ENCODE measurements around the gene GALNT17.

GALNT17 gene

DNA sequence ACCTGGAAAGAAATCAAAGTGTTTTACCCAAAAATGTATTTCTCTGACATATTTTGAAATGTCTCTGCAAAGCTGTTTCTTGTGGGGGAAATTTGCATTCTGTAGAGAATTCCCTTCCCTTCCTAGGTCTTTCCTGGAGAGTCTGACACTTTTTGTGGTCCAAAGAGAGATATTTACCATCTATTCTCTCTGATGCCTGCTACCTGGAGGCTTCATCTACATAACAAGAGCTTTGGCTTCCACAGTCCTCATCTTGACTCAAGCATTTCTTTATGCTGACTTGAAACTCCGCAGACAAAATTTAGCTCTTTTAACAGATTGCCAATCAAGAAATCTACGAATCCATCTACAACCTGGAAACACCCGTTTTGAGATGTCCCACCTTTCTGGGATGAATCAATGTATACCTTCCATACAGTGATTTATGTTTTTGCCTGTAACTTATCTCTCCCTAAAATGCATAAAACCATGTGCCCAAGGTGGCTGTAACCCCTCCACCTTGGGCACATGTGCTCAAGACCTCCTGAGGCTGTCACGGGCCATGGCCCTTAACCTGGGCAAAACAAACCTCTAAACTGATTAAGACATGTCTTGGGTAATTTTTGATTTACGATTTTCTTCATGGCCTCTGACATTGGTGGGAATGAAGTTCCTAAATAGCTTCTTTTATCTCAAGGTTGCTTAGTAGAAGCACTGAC lies 334.7 kb downstream of the GALNT17 start:
- DNase-seq = no peak

DNA sequence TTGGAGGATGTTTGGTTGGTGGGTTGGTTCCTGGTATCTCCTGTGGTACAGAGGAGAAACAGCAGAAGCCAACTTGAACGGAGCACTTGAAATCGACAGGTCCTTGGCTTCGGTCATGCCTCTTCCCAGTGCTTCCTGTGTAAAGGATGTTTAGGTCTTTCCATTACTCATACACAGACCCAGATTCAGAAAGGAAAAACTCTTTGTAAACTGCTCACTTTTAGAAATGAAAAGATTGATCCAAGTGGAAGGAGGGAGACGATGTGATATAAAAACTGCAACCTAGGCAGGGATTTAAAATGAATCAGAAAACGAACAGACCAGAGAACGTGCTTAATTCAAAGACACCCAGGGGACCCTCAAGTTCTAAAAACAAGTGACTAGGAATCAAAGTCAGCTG lies 338.4 kb downstream of the GALNT17 start:
- no peak for DNase-seq

DNA sequence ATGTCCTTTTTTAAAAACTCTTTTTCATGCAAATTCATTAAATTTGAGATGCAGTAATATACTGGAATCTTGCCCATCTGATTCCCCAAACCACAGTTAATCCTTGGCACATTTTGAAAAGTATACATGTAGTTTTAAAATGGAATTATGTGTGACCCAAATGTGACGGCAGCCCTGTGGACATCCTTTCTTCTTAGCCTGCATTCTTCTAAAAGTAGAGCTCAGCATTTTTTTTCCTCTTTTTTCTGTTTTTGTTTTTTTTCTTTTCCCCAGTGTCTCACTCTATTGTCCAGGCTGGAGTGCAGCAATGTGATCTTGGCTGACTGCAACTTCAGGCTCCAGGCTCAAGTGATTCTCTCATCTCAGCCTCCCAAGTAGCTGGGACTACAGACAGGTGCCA lies 338.9 kb downstream of the GALNT17 start:
- no peak for DNase-seq

DNA sequence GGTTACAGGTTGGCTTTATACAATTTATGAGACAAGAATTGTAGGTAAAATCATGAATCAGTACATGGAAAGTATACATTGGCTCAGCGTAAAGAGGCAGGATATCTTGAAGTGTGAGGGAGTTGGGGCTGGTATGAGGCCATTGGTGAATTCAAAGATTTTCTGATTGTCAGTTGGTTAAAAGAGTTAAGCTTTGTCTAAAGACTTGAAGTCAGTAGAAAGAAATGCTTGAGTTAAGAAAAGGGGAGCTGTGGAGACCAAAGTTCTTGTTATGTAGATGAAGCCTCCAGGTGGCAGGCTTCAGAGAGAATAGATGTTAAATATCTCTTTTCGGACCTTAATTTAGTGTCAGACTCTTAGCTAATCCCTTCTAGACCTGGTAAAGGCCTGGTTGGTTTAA lies 341.0 kb downstream of the GALNT17 start:
- no peak for DNase-seq

DNA sequence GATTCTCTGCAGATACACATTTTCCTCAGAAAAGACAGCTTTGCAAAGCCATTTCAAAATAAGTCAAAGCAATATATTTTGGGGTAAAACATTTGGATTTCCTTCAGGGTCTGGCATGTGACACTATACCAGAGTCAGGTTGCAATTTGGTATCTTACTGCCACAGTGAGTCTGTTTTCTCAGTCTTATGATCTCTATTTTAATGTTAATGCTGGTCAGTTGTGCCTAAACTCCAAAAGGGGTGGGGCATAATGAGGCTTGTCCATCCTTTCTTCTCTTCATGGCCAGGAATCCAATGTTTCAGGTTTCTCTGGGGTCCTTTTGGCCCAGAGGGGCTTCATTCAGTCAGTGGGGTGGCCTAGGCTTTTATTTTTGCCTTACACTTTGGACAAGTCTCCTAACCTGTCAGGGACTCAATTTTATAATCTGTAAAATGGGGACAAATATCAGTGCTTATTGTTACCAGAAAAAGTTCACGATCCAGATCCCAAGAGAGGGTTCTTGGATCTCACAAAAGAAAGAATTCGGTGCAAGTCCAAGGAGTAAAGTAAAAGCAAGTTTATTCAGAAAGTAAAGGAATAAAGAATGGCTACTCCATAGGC lies 341.5 kb downstream of the GALNT17 start:
- no peak for DNase-seq

DNA sequence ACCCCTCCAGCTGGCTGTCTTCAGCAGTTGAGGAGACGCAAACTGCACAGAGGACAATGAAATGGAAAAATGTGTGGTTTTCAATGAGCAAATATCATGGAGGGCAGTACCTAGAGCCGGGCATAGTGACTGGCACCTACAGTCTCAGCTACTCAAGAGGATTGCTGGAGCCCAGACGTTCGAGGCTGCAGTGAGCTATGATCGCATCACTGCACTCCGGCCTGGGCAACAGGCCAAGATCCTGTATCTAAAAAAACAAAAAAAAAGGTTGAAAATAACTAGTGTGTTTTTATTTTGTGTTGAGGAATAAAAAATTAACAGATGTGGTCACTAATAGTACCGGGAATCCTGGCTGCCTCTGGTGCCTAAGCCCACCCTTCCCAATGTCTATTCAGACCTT lies 345.5 kb downstream of the GALNT17 start:
- DNase-seq = no peak

DNA sequence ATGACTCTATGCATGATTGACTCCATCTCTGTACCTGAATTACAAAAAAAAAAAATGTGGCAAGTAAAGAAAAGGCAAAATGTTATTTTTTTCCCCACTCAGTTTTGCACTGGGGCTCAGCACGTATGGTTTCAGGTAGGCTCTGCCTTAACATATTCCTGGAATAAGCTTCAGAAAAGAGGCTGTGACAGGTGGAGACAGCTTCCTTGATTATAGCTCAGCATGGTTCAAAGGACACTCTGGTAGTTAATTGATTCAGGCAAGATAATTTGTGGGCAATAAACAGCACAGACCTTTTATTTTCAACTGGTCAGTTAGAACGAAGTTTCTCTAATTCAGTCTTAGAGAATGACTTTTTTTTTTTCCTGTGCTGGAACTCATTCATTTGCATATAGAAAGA lies 347.3 kb downstream of the GALNT17 start:
- no peak for DNase-seq

DNA sequence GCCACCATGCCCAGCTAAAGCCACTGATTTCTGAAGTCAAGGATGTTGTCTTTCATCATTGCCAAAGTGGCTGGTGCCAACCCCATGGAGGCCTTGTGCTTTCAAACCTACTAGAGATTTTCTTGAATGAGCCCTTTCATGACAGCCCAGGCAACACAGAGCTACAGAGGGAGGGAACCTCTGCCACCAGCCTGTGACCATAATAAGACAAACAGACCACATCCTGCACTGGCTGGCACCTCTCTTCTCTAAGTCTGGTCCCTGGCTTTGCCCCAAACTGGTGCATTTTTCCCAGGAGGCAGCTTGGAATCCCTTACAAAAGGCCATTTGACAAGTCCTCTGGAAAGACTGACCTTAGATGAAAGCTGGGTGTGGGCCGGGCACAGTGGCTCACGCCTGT lies 348.8 kb downstream of the GALNT17 start:
- DNase-seq = no peak

DNA sequence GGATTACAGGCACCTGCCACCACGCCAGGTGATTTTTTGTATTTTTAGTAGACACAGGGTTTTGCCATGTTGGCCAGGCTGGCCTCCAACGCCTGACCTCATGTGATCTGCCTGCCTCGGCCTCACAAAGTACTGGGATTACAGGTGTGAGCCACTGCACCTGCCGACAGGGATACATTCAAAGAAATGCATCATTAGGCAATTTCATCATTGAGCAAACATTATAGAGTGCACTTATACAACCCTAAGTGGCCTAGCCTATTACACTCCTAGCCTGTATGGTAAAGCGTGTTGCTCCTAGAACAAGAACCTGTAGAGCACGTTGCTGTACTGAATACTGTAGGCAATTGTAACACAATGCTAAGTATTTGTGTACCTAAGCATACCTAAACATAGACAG lies 350.3 kb downstream of the GALNT17 start:
- no peak for DNase-seq

DNA sequence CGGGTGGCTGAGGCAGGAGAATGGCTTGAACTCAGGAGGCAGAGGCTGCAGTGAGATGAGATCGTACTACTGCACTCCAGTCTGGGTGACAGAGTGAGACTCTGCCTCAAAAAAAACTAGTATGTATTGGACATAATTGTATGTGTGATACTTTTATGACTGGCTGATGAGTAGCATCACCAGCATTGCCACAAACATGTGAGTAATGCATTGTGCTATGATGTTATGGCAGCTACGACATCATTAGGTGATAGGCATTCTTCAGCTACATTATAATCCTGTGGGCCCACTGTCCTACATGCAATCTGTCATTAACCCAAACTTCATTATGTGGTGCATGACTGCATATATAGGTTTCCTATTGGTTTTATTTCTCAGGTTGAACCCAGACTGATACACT lies 352.4 kb downstream of the GALNT17 start:
- no peak for DNase-seq

DNA sequence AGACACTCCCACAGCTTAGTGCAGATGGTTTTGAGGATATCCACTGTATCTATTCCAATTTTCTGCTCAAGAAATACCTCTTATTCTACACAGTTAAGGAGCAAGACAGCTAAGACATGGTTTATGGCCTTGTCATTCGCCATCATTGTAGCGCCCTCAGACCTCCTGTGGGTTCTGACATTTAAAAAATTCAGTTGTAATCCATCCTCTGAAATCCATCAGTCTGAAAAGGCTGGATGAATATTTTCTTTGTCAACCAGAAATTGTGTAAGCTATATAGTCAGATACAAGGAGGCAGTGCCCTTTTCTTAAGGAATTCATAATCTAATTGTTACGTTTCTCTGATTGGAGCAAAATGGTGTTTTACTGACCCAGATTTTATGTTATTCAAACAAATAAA lies 353.6 kb downstream of the GALNT17 start:
- DNase-seq = no peak

DNA sequence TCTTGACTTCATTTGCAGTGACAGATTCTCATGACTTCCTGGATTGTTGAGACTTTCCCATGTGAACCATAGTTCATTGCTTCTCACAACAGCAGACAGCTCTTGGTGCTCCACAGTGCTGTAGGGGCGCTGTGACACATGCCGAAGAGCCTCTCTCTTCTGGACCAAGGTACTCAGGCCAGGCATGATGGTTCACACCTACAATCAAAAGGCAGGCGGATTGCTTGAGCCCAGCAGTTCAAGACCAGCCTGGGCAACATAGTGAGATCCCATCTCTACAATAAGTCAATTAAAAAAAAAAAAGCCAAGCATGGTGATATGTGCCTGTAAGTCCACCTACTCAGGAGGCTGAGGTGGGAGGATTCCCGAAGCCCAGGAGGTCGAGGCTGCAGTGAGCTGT lies 354.5 kb downstream of the GALNT17 start:
- DNase-seq = no peak

DNA sequence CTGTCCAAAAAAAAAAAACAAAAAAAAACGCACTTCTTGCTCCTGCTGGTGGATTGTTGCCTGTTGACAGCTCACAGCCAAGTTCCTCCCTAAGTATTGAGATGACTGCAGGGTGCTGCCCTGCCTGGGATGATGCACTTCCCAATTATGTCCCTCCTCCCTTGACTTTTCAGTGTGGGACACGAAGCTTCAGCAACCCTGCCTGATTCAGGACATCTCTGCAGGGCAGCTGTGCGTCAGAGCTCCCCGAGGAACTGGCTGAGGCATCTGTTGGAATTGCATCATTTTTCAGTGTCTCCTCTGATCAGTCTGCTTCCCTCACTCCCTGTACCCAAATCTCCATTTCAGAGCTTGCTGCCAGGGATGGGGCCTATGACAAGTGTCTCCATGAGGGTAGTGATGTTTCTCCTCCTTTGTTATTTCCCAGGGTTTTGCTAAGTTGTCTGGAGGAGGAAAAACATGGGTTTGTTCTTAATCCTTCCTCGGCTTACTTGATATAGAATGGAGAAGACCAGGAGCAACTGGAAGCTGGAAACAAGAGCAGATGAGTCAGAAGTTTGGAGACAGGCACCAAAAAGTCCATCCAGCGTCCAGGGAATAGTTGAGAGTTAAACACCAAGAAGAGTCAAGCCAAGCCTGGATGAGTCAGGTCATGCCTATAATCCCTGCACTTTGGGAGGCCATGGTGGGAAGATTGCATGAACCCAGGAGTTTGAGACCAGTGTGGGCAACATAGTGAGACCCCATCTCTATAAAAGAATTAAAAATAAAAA lies 355.1 kb downstream of the GALNT17 start:
- DNase-seq = no peak

DNA sequence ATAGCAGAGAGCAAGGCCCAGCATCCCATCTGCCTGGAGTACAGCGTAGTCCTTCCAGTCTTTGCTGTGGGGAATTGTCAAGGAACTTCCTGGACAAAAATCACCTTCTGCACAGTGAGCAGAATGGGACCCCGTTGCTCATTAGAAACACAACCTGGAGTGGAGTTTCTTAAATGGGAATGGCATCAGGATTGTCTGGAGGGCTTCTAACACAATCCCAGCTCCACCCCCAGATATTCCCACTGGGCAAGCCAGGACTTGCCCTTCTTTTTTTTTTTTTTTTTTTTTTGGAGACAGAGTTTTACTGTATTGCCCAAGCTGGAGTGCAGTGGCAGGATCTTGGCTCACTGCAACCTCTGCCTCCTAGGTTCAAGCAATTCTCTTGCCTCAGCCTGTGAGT lies 356.4 kb downstream of the GALNT17 start:
- DNase-seq = no peak

DNA sequence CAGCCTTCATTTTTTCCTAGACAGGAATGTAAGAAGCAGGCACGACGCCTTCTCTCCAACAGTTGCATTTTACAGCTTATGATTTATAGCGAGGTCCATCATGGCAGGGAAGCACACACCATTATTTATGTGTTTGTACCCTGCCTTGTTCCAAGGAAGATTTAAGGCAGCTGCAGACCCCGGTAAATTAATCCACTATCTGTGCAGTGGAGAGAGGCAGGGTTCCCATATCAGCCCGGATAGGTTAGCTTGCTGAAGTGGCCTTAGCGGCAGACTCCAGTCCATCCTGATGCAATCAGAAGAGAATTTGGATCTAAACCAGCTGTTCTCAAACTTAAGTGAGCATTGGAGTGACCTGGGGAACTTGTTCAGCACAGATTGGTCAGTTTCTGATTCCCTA lies 359.4 kb downstream of the GALNT17 start:
- DNase-seq = no peak

DNA sequence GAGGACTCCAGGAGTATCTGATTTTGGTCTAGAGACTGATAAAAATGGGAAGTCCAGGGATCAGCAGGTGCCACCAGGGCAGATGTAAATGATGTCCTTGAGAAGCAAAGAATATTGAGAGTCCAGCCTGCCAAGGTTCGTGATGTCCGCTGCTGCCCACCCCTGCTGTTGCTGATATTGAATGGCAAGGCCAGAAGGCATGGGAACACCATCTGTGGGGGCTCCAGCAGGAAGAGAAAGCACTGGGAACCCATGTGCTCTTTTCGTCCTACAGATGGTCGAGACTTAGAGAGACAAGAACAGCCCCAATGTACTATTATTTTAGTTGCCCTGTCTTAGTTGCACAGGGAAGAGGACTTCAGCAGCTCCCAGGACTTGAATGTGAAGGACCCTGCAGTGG lies 363.9 kb downstream of the GALNT17 start:
- no peak for DNase-seq

DNA sequence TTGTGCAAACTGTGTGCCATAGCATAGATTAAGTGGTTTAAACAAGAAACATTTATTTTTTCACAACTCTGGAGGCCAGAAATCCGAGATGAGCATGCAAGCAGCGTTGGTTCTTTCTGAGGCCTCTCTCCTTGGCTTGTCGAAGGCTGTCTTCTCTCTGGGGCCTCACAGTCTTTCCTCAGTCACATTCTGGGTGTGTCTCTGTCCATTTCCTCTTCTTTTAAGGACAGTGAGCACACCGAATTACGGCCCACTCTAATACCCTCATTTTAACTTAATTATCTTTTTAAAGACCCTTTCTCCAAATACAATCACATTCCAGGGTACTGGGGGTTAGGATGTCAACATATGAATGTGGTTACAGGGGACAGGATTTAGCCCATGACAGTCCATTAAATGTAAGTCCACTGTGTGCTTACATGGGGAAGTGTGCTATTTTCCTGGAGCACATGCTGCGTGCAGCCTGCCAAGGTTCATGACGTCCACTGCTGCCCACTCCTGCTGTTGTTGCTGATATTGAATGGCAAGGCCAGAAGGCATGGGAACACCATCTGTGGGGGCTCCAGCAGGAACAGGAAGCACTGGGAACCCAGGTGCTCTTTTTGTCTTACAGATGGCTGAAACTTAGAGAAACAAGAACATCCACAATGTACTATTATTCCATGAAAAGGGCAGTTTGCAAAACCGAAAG lies 365.5 kb downstream of the GALNT17 start:
- DNase-seq = no peak

DNA sequence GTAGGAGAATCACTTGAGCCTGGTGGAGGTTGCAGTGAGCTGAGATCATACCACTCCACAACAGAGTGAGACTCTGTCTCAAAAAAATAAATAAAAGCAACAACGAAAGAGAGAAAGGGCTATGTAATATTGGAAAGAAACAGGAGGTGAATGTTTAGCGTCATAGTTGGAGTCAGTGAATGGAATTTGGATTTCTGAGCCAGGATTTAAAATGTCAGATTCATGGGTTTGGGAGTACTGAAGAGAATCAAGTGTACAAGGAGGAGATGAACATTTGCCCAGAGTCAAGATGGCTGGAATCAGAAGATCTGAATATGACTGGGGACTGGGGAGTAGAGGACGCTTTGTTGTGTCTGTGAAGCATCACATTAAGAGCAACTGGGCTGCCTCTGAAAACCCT lies 366.4 kb downstream of the GALNT17 start:
- no peak for DNase-seq

DNA sequence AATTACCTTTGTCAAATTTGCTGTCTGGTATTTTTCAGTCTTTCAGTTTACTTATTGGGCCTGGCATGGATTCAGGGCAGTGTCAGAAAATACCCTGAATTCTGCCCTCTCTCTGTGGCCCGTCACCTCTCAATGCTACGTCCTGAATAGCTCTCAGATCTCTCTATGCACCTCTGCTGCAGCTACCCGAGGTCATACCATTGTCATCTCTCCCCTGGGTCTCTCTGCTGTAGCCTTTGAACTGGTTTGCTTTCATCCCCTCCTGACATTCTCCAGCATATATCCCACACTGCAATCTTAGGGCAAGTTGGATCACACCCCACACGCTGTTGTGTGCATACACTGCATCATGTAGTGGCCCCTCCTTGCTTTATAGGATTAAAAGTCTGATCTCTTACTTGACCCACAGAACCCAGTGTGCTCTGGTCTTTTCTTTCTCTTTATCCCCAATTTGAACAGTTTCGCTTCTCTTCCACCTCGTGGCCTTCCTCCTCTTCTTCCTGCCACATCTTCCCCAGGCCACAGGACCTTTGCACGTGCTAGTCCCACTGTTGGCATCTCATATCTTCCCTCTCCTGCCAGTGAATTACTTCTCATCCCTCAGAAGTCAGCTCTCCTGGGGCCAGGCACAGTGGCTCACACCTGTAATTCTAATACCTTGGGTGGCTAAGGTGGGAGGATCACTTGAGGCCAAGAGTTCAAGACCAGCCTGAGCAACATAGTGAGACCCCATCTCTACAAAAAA lies 372.9 kb downstream of the GALNT17 start:
- DNase-seq = no peak

DNA sequence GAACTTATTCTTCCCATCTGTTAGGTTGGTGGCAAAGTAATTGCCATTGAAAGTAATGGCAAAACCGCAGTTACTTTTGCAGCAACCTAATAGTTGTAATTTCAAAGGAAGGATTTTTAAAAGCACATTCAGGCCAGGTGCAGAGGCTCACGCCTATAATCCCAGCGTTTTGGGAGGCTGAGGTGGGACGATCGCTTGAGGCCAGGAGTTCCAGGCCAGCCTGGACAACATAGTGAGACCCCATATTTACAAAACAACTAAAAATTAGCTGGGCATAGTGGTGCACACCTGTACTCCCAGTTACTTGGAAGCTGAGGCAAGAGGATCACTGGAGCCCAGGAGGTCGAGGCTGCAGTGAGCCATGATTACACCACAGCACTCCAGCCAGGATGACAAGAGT lies 374.9 kb downstream of the GALNT17 start:
- DNase-seq = no peak

DNA sequence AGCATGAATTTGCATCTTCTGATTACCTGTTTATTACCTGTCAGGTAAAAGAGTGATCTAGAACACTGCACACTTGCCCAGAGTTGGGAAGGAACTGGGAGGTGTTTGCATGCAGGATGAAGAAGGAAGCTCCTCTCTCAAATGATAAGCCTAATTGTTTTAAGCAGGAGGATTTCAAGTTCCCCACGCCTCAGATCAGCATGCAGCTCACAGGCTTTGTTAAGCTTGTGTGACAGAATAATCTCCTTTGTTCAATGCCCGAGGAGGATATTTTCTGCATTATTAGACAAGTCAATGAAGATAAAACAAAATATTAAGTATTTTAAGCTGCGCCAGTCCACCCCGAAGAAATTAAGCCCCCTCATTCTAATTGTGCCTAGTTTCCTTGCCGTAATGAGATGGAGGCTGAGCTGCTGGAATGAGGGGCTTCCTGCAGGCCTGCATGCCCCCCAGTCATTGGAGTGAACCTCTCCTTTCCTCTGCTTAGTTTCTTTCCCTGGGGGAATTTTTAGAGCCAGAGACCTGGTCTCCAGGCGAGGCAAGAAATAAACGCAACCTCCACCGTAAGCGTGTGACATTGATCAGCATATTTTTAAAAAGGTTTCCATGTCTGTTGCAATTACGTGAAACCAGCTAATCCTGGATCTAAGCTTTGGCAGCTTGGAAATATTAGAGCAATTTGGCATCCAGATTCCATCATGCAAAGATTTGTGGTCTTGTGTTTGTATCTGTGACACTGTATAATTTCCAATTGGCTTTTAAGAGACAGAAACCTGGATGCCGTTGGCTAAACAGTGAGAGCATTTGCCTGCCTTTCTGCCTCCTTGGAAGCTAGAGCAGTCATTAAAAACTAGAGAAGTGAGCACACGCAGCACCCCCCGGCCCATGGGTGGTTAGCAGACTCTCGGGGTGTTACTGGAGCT lies 376.0 kb downstream of the GALNT17 start:
- DNase-seq = no peak

DNA sequence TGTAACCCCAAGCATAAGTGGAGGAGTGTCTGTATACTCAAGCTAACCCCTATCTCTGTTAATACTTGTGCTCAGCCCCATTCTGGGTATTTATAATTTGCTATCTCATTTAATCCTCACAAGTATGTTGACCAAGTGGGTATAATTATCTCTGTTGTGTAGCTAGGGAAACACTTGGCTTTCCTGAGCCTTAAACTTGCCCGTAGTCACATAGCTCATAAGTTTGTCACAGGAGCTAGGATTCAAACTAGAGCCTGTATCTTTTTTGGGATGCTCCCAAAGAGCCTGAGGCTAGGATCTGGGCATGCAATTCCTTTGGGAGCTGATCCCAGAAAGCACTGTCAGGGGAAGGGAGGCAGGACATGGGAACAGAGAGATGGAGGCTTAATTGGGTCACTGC lies 377.4 kb downstream of the GALNT17 start:
- no peak for DNase-seq
